Measurements from ENCODE around the gene IL11RA.
"Not testable (repeated sequence)": the region's sequence is repeated elsewhere in the genome, so short reads cannot be mapped to it uniquely, and the experiment has no call there.

Gene IL11RA

DNA sequence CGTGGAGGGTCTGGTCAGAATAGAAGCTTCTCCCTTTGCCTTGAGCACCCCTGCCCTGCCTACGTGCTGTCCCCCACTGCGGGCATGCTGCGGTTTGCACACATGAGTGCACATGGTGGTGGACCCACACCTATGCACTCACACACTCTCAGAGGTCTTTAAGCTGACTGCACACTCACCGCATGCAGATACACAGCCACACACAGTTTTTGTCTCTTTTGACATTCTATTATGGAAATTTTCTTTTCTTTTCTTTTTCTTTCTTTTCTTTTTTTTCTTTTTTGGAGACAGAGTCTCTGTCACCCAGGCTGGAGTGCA is 22.5 kb upstream of the IL11RA start:
- no peak for DNase-seq (ENCODE audit: low read depth)

DNA sequence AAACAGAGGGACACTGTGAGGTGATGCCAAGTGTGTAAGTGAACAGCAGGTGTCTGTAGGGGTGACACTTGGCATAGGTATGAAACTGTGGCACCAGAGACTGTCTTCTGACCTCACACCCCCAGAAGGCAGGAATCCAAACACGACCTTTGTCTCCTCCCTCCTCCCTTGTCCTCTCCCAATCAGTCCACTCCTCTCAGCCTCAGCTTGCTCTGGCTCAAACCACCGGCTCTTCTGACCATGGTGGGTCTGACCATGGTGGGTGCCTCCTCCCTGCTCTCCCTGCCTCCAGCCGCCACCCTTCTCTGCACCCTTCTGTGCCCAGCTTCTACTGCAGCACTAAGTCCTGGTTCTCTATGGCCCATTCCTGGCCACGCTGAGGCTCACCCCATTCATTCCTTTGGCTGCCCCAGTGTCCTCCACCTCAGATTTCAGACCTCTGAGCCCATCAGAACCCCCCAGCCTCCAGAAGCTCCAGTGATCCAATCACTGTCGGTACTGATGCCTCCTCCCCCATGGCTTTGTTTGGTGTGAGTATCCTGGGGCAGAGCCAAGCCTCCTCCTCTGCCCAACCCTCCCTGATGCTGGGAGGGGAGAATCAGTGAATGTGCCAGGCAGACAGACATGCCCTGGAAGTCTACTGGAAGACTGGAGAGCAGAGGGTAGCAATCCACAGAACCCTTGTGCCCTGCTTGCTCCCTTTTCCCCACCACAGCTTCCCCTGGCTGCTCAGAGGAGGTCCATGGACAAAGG is 21.4 kb upstream of the IL11RA start:
- no peak for DNase-seq (ENCODE audit: low read depth)

DNA sequence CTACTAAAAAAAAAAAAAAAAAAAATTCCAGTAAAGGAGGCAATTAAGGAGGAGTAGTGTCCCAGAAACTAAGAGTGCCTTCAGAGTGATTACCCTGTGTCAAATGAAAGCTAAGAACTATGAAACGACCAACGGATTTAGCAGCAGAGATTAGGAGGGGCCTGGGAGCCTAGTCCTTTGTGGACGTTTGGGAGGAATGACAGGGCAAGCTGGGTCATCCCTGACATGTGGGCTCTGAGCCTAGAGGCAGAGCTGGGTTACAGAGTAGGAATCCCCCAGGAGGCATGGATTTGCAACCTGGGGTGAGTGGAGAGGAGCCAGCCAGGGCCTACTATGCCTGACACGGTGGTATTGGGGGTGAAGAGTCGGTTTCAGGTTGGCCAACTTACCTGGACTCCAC is 18.8 kb upstream of the IL11RA start:
- DNase-seq (ENCODE audit: low read depth) = no peak

DNA sequence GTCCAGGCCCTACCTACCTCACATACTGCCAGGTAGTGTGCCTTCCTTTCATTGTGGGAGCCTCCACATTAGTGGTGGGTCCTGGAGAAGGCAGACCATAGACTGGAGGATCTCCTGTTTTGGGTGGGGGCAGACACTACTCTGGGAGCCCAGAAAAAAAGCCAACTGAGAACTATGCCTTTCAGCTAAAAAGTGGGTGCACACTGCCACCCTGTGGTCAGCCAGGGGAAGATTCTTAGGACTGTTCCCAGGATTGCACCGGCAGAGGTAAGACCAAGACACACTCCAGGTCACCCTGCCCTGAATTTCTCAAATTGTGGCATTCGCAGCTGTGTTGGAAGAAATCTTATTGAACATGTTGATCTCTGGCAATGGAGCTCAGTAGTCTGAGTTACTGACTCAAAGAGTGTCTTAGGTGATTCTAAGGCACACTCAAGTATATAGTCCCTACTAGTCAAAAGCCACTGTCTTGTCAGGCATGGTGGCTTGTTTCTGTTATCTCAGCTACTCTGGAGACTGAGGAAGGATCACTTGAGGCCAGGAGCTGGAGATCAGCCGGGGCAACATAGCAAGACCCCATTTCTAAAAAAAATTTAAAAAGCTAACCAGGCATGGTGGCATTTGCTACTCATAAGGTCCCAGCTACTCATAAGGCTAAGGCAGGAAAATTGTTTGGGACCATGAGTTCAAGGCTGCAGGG is 18.0 kb upstream of the IL11RA start:
- DNase-seq (ENCODE audit: low read depth) = peak; percentile 61

DNA sequence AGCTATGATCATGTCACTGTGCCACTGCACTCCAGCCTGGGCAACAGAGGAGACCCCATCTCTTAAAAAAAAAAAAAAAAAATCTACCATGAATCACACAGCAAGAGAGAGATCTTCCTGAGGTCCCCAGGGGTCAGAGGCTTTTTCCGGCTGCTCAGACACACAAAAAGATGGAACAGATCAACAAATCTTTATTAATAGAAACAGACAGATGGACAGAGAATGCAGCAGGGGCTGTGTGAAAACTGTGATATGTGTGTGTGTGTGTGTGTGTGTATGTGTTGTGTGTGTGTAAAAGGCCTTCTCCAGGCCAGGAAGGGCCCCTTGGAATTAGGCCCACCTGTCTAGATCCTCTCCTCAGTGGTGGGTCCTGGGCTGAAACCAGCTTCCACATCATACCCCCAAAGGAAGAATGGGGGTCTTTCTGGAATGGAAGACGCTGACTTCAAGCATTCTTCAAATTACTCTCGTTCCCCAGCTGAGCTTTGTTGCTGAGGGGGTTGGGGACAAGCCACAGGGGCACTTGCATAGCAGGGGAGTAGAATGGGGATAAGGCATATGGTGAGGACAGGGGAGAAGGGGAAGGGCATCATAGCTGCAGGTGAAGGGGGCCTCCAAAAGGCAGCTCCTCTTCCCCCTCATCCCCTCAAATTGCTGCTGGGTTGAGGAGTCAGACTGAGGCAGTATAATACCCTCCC is 17.3 kb upstream of the IL11RA start:
- no peak for DNase-seq (ENCODE audit: low read depth)

DNA sequence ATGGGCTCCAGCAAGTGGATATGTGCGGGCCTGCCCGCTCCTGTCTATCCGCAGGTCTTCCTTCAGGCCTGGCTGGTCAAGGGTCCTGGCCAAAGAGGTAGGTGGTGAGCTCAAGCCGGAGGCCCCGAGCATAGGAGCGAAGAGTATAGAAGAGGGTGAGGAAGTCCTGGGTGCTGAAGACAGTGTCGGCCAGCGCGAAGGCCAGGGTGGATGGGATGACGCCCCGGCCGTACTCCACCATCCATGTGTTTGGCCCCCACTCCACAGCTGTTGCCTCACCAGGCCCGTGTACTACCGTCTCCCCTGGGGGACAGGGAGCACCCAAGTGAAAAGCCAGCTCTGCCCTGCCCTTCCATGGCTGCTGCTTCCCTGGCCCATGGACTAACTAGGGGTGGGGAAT is 16.4 kb upstream of the IL11RA start:
- no peak for DNase-seq (ENCODE audit: low read depth)

DNA sequence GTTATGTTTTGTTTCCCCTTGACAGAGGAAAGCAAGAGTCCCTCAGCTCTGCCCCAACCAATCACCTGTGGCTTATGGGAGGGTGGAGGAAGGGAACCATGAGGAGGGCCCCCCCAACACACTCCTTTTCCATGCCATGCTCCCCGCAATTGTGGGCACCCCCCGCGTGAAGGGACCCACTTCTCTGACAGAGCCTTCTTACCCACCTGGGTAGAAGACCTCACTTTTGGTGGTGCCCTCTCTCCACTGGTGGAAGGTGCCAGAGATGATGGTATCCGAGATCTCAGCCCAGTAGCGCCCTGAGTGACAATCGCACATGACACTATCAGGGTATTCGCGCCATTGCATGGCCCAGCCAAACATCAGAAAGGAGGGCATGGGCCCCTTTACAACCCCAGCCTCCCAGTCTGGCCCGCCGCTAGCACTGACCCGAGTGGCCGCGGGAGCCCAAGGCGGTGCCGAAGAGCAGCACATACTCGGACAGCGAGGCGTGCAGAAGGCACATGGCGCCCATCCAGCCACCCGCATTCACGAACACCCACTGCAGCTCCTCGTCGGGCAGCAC is 15.1 kb upstream of the IL11RA start:
- DNase-seq (ENCODE audit: low read depth) = no peak

DNA sequence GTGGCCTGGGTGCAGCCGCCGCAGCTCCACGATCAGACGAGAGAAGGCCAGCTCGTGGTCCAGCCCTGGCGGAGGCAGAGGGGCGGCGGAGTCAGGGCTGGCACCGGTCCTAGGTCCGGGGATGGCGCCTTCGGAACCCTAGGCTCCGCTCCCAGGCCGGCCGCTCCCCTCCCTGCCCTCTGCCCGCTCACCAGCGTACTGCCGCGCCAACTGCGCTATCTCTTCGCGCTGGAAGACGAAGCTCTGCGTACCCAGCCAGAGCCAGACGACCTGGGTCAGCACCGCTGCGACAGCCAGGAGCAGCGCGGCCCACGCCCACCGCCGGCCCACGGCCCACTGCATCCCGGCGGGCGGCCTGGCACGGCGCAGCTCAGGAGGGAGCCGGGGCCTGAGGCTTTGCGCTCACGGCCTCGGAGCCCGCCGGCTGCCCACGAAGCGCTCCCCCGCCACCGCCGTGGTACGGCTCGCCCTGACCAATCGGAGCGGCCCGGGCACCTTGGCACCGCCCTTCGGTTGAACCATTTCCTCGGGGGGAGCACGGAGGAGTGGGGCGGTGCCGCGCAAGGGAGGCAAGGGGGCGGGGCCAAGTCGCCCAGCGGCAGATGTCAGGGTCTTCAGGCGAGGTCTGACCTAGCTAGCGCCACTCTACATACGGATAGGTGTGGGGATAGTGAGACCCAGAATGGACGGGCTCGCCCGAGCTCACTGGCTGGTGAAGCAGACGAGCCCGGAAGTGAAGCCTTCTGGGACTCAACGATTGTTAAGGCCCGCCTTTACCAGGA is 14.4 kb upstream of the IL11RA start, which contains the start of gene SIGMAR1:
TSS of gene SIGMAR1 (minus strand) at position 432 of the 782 bp plus-strand sequence. CDS start at position 342, 90 bp downstream.
- peak; percentile 88 for DNase-seq (ENCODE audit: low read depth)

DNA sequence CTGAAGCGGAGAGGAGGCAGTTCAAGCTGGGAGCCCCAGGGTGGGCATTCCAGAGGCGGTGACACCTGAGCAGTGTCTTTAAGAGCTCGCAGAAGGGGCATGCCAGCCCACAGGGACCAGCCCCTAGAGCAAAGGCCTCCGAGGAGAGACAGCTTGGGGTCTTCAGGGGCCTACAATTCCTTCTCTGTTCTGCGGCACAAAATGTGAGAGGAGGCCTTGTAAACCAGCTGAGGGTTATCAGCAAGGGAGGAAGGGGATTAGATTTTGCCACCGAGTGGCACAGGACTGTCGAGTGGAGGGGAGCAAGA is 13.9 kb upstream of the IL11RA start:
- no peak for DNase-seq (ENCODE audit: low read depth)

DNA sequence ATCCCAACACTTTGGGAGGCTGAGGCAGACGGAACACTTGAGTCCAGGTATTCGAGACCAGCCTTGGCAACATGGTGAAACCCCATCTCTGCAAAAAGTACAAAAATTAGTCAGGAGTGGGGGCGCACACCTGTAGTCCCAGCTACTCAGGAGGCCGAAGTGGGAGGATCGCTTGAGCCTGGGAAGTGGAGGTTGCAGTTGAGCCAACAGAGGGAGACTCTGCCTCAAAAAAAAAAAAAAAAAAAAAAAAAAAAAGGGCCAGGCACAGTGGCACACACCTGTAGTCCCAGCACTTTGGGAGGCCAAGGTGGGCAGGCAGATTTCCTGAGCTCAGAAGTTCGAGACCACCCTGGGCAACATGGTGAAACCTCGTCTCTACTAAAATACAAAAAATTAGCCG is 12.7 kb upstream of the IL11RA start:
- DNase-seq (ENCODE audit: low read depth) = not testable (repeated sequence)

DNA sequence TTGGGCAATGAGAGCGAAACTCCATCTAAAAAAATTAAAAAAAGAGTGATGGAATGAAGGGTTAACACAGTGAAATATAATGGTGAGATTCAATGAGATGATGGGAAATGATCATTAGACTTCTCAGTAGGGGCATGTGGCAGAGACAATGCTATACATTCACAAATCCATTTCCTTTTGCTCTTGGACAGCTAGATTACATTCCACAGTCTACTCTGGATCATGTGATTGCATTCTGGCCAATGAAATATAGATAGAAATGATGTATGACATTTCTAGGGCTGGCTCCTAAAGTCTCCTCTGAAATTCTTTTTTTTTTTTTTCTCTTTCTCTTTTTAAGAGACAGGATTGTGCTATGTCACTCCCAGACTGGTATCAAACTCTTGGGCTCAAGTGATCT is 9.3 kb upstream of the IL11RA start:
- no peak for DNase-seq (ENCODE audit: low read depth)

DNA sequence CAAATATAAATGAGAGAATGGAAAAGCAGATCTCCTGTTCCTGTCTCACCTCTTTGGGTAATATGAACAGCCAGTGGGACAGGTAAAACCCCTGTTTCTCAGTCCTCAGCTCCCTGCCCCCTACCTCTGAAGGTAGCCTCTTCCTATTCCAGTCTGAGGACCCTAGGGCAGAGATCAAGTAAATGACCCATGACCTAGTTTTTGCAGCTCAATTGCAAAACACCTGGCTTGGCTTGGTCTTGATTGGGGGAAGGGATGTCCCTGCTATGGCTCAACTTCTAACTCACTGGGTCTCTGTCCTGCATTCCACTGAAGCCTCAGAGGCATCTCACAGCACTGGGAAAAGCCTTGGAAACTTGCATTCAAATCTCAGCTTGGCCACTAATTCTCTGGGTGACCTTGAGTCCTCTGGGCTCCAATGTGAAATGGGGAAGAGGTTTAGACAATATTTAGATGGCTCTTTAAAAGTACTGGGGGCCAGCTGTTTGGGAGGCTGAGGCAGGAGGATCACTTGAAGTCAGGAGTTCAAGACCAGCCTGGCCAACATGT is 7.1 kb upstream of the IL11RA start:
- DNase-seq (ENCODE audit: low read depth) = no peak

DNA sequence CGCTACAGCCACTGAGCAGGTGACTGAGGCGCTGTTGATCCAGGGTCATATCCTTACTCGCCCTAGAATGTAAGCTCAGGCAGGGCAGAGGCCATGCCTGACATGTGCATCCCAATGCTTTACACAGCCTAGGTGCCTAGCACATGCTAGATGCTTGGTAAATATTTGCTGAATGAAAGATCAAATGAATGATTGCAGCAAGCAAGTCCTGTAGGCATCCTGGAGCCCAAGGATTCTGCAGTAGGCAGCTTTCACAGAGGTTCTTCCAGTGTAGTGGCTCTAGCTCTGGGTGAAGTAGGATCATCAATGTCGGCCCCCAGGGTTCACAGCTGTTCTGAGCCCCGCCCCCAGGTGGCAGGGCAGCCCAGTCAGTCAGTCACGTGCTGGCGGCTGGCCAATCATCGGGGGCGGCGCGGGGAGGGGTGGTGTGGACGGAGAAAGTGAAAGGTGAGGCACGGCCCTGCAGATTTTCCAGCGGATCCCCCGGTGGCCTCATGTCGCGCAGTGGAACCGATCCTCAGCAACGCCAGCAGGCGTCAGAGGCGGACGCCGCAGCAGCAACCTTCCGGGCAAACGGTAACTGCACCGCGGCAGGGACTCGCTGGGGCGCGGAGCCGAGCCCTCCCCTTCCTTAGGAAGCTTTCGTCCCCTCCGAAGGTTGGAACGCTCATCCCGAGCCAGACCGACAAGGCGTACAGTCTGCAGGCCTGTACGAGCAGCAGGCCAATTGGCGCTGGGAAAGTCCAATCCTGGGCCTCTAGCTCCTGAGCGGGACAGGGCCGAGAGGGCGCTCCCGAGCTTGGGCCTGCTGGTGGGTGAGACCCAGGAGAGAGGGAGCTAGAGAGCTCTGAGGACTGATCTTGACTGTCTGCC is 5.5 kb upstream of the IL11RA start, which contains the start of gene GALT:
TSS of gene GALT (plus strand) at position 465 of the 873 bp plus-strand sequence. CDS start at position 495, 30 bp downstream.
- peak; percentile 92 for DNase-seq (ENCODE audit: low read depth)

DNA sequence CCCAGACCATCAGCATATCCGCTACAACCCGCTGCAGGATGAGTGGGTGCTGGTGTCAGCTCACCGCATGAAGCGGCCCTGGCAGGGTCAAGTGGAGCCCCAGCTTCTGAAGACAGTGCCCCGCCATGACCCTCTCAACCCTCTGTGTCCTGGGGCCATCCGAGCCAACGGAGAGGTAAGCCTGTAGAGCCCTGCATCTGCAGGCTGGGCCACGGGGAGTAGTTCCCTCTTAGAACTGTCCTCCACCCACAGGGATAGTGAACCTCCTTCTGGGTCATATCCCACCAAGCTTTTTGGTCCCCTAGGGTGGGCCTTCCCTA is 4.9 kb upstream of the IL11RA start:
- DNase-seq (ENCODE audit: low read depth) = no peak

DNA sequence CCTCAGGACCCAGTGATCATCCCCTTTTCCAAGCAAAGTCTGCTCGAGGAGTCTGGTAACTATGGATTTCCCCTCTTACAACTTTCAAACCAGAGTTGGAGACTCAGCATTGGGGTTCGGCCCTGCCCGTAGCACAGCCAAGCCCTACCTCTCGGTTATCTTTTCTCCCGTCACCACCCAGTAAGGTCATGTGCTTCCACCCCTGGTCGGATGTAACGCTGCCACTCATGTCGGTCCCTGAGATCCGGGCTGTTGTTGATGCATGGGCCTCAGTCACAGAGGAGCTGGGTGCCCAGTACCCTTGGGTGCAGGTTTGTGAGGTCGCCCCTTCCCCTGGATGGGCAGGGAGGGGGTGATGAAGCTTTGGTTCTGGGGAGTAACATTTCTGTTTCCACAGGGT is 4.3 kb upstream of the IL11RA start:
- DNase-seq (ENCODE audit: low read depth) = no peak

DNA sequence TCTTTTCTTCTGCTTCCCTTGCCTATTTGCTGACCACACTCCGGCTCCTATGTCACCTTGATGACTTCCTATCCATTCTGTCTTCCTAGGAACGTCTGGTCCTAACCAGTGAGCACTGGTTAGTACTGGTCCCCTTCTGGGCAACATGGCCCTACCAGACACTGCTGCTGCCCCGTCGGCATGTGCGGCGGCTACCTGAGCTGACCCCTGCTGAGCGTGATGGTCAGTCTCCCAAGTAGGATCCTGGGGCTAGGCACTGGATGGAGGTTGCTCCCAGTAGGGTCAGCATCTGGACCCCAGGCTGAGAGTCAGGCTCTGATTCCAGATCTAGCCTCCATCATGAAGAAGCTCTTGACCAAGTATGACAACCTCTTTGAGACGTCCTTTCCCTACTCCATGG is 3.3 kb upstream of the IL11RA start:
- DNase-seq (ENCODE audit: low read depth) = no peak

DNA sequence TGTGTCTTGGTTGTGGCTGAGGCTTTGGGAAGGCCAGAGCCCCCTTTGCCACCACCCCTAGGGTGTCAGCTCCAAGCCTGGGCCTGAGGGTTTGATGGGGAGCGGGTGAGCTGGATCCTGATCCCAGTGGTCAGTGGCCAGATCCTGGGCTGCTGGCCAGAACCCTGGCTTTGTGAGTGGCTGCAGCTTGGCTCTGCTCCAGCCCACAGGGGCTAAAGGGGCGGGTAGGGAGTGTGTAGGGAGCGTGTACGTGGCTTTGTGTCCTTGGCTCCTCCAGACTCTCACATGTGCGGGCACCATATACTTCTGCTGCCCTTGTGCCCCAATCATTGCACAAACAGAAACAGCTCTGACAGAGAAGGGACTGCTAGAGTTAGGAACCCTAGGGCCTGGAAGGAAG is 1.2 kb upstream of the IL11RA start:
- DNase-seq (ENCODE audit: low read depth) = no peak

DNA sequence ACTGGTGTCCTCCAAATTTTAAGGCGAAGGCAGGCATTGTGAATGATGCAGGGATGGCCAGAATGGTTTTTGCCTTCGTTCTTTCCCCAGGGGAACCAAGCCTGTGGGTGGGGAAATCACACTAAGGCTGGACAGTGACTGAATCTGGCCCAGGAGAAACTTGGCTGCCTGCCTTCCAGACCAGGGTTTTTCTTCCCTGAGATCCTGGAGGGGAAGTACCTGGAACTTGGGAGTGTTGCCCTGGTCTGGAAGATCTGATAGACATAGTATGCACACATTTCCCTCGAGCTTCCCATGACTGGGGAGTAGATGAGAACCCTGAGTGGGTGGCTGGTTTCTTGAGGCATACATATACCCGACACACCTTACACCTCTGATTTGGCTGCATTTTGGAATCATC is 664 bp upstream of the IL11RA start:
- DNase-seq (ENCODE audit: low read depth) = no peak

DNA sequence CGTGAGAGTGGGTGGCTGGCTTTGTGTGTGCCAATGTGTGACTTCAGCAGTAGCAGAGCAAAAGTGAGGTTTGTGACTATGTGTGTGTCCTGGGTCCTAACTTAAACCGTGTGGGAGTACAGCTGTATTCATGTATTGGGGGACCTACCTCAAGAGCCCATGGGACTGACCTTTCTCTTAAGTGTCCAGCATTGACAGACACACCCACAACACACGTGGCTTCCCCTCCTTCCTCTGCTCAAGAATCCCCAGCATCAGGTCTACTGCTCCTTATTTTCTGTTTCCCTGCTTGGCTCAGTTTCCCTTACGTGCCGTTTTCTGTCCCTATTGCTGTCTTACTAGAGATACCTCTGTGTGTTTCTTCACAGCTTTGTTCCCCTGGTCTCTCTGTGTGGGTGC is 616 bp downstream of the IL11RA start:
- no peak for DNase-seq (ENCODE audit: low read depth)

DNA sequence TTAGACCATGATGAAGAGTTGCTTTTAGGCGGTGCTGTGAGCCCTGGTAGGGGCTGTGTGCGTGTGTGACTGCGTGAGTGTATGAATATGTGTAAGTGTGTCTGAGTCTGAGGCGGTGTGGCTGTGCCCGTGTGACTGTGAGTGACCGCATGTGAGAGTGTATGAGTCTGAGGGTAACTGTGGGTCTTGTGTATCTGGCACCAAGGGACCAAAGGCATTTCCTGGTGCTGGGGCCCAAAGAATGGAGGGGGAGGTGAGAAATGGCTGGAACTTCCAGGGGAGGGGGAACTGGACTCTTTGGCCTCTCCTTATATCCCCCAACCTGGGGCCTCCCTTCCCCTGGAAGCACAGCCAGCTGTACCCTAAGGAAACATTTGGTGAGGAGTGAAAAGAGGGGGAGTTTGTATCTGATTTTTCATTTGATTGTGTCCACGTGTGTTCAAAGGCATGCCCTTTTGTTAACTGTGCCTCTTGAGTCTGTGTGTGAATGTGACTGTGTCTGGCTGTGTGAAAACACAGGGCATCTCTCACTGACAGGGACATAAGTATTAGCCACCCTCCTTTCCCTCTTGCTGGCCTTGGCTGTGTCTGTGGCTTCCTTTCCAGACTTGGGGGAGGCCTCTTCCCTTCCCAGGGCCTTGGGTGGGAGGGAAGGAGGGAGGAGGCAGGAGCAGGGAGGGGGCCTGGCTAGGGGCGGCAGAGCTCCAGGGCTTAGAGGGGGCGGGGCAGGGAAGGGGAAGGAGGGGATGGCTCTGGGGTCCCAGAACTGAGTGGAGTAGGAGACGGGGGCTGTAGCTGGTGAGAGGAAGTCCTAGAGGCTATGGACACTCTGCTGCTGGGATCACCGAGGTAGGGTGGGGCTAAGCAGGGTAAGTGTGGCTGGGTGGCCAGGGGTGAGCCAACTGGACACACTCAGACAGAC is 1.4 kb downstream of the IL11RA start:
- DNase-seq (ENCODE audit: low read depth) = no peak

All from activated T-helper 1 cell treated with Interleukin-2 at 50 U/mL for 16 hours (primary cell).